GM12892 (cell line): ENCODE measurements around the gene PNMA8B.

ENCODE experiments used
- DNase-seq: peaks from one replicate; pipeline ENCODE4 v3.0.0; 2011; ENCODE audit not compliant: insufficient read length
- FAIRE-seq: peaks from 2 replicates; lab custom pipeline; 2011; peaks lifted over from hg19 to GRCh38; lab: Jason Lieb, UNC
- POLR2A ChIP-seq: IDR thresholded peaks from 2 replicates; pipeline ENCODE4 v1.6.1; 2011; ENCODE audit warnings: low read depth, low read length, control low read depth
- POLR2AphosphoS5 ChIP-seq: IDR thresholded peaks from 2 replicates; pipeline ENCODE4 v1.6.1; 2011; ENCODE audit warnings: low read depth, low read length, control low read depth
- TAF1 ChIP-seq: IDR thresholded peaks from 2 replicates; pipeline ENCODE4 v1.6.1; 2011; ENCODE audit warnings: low read depth, mild to moderate bottlenecking, control low read depth, low read length, borderline replicate concordance

PNMA8B gene

DNA sequence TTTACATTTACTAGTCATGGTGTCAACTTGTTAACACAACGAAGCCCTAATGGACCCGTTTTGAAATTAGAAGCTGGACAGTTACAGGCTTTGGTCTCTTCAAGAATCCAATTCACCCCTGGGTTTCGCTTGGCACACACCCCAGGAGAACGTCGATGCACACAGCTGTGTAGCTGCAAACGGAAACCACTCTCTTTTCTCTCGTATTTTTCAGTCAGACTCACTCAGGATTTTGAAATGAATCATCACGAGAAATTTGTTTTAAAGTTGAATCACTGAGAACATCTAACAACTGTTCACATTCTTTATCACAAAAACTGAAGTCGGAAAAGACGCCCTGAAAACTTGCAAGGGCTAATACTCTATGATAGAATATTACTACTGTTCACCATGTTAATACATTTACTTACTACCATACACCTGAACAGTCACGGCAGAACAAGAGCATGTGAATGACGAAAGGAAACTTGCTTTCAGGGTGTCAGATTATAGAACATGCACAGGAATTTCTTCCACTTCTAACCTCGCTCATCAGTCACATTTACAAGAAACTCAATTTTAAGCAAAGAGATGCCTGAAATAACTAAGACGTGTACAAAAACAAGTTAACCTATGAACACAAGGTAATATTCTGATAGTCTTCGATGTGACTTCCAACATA, 29.0 kb downstream of the PNMA8B start:
- FAIRE-seq (peak; percentile 97), DNase-seq (no peak)
- TF ChIP-seq POLR2AphosphoS5 (no peak), TAF1 (no peak), POLR2A (no peak)

- TF ChIP-seq POLR2A: no peak
- TF ChIP-seq TAF1: no peak
- no peak for TF ChIP-seq POLR2AphosphoS5
- FAIRE-seq (no peak), DNase-seq (no peak)
Observed at GRCh38 chr19:46463516-46463915, 32.2 kb downstream of the PNMA8B start.

DNA sequence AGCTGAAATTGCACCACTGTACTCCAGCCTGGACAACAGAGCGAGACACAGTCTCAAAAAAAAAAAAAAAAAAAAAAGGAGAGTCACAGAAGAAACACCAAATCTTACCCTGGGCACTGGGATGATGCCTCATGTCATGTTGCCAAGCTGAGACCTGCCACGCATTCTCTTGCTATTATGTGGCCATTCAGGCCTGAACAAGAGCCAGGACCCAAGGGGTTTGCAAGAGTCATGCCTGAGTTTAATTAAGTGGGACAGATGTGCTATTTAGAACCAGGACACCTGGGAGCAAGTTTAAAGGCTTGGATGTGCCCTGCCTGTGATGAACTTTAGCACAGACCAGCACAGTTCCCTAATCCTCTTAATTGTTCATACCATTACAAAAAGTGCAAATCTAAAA, 34.1 kb downstream of the PNMA8B start:
- FAIRE-seq: no peak
- TF ChIP-seq POLR2AphosphoS5 (no peak), POLR2A (no peak), TAF1 (no peak)

GRCh38 chr19:46460981-46461380, 34.7 kb downstream of the PNMA8B start:
- TF ChIP-seq POLR2A (no peak), POLR2AphosphoS5 (no peak), TAF1 (no peak)

More for the DNA sequence above, 34.1 kb downstream of the PNMA8B start:
- DNase-seq: no peak

DNA sequence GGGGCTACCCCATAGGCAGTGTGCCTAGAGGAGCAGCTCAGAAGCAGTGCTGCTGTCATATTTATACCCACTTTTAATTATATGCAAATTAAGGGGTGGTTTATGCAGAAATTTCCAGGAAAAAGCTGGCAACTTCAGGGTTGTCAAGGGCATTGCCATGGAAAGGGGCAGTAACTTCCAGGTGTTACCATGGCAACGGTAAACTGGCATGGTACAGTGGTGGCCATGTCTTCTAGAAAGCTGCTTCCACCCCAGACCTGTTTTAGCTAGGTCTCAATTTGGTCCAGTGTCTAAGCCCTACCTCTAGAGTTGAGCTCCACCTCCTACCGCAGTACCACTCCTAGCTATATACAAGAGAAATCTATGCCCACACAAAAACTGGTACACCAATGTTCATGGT, 35.6 kb downstream of the PNMA8B start:
- FAIRE-seq: no peak
- TF ChIP-seq TAF1 (no peak), POLR2A (no peak), POLR2AphosphoS5 (no peak)
- no peak for DNase-seq

More at GRCh38 chr19:46460981-46461380, 34.7 kb downstream of the PNMA8B start:
- DNase-seq (no peak), FAIRE-seq (no peak)

- FAIRE-seq (no peak), DNase-seq (no peak)
- TF ChIP-seq POLR2AphosphoS5 (no peak), TAF1 (no peak), POLR2A (no peak)
Observed at GRCh38 chr19:46456930-46457329, 38.7 kb downstream of the PNMA8B start.

DNA sequence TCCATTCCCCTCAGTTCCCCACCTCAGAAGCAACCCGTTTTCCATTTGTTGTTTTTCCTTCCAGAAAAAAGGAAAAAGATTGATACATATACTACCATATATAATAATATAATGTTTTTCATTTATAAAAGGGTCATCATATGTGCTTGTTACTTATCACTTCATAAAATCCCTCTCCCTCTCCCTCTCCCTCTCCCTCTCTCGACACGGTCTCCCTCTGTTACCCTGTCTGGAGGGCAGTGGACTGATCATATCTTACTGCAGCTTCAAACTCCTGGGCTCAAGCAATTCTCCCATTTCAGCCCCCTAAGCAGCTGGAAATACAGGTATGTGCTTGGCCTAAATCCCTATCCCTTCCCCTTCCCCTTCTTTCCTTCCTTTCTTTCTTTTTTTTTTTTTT, 41.4 kb downstream of the PNMA8B start:
- no peak for TF ChIP-seq TAF1
- TF ChIP-seq POLR2A: no peak
- TF ChIP-seq POLR2AphosphoS5: no peak
- FAIRE-seq: no peak
- DNase-seq: no peak

GRCh38 chr19:46453661-46454060, 42.0 kb downstream of the PNMA8B start:
- DNase-seq: no peak
- FAIRE-seq: no peak
- no peak for TF ChIP-seq POLR2AphosphoS5
- no peak for TF ChIP-seq POLR2A
- no peak for TF ChIP-seq TAF1

DNA sequence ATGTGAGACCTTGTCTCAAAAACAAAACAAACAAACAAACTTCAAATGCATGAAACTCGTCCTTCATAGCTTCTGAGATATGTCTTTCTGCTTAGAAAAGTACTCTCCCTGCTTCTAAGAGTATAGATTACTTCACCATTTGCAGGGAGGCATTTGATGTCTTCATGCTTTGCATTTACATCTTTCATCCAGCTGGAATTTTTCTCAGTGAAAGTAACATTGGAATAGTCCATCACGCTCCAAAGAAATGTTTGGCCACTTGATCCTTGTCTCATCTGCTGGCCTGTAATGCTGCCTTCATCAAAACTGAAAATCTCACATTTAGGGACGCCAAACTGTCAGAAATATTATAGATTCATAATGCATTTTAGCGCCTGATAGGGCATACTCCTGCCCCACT, 43.5 kb downstream of the PNMA8B start:
- FAIRE-seq (no peak), DNase-seq (no peak)
- TF ChIP-seq TAF1 (no peak), POLR2A (no peak), POLR2AphosphoS5 (no peak)

DNA sequence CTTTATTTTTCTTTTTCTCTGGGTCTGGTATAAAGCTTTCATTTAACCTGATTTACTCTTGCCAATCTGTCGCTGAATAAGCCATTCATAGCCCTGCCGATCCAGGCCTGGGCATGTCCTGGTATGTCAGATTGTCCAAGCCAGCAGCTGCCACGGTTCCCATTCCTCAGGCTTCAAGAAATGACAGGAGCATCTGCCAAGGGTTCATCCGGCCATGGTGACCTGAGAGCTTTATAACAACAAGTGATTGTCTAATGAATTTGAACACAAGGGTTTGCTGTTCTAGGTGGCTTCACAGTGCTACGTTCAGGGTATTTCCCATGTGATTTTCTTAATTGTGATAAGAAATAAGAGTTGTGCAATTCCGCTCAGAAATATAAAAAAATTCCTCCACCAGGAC, 44.3 kb downstream of the PNMA8B start:
- no peak for DNase-seq
- no peak for FAIRE-seq
- TF ChIP-seq POLR2A (no peak), TAF1 (no peak), POLR2AphosphoS5 (no peak)

DNA sequence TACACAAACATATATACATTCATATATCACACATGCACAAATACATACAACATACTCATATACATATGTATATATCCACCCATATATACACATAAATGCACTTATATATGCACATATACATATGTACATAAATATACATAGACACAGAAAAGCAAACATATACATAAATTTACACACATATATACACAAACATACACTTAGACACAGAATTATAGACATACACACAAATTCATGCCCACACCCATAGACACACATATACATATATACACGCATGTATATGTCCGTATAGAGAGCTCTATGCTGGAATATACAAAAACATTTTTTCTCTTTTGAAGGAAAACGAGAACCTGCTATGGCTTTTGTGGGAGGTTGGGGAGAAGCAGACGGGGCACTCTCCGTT, 44.9 kb downstream of the PNMA8B start:
- no peak for TF ChIP-seq POLR2A
- no peak for TF ChIP-seq TAF1
- TF ChIP-seq POLR2AphosphoS5: no peak
- FAIRE-seq (no peak), DNase-seq (no peak)

DNA sequence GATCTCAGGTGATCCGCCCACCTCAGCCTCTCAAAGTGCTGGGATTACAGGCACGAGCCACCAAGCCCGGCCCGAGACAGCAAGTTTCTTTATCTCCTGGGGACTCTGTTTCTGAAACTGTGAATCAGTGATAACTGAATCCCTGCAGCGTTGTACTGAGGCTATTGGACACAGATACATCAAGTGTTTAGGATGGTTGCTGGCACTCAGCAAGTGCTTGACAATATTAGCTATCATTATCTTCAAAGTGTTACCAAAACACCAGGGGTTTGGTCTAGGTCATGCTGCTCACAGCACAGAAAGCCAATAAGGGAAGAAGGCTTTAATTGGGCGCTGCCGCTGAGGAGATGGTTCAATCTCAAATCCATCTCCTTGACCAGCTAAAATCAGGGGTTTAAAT, 46.4 kb downstream of the PNMA8B start:
- DNase-seq: no peak
- TF ChIP-seq POLR2AphosphoS5: no peak
- no peak for TF ChIP-seq POLR2A
- TF ChIP-seq TAF1: no peak
- FAIRE-seq: no peak

GRCh38 chr19:46448601-46449000, 47.1 kb downstream of the PNMA8B start:
- no peak for FAIRE-seq
- no peak for DNase-seq
- no peak for TF ChIP-seq POLR2AphosphoS5
- TF ChIP-seq POLR2A: no peak
- no peak for TF ChIP-seq TAF1

GRCh38 chr19:46447824-46448223, 47.8 kb downstream of the PNMA8B start:
- no peak for DNase-seq
- no peak for FAIRE-seq
- no peak for TF ChIP-seq POLR2AphosphoS5
- TF ChIP-seq TAF1: no peak
- no peak for TF ChIP-seq POLR2A
